Suprapubic skin (tissue), 4 donors: ENCODE results near the gene EIF4G3. TPM values are rescaled to one million over a fixed set of nuclear protein-coding genes. Genes with fewer than 3 reads are reported as not detected.

Experiments
- DNase-seq, 2 donors: peaks; one replicate each; pipeline ENCODE4 v3.0.0-alpha.2; 2019; ENCODE audit warnings: low spot score in 2 of 2
- H3K27ac ChIP-seq: fragments of 200-600 bp; sonication (generic); one replicate; pipeline ENCODE4 v1.5.1; 2019
- H3K27me3 ChIP-seq: fragments of 200-600 bp; sonication (generic); one replicate; pipeline ENCODE4 v1.5.1; 2019
- H3K36me3 ChIP-seq: fragments of 200-600 bp; sonication (generic); one replicate; pipeline ENCODE4 v1.5.1; 2019
- H3K4me1 ChIP-seq: fragments of 200-600 bp; sonication (generic); one replicate; pipeline ENCODE4 v1.5.1; 2019
- H3K4me3 ChIP-seq: fragments of 200-600 bp; sonication (generic); one replicate; pipeline ENCODE4 v1.5.1; 2019; ENCODE audit warnings: mild to moderate bottlenecking
- H3K9me3 ChIP-seq: fragments of 200-600 bp; sonication (generic); one replicate; pipeline ENCODE4 v1.5.1; 2019
- EP300 ChIP-seq: sonication (generic); formaldehyde crosslinking; IDR thresholded peaks from one replicate; pipeline ENCODE4 v1.6.1; 2017; ENCODE audit warnings: antibody characterized with exemption
- POLR2A ChIP-seq, 2 donors: fragments of 450-650 bp; IDR thresholded peaks; one replicate each; pipeline ENCODE4 v1.6.1; 2017; ENCODE audit warnings: antibody characterized with exemption in 2 of 2, mild to moderate bottlenecking in 2 of 2, moderate library complexity in 2 of 2
- POLR2AphosphoS5 ChIP-seq, 3 donors: sonication (generic); formaldehyde crosslinking; IDR thresholded peaks; one replicate each; pipeline ENCODE4 v1.6.1; 2017; ENCODE audit warnings: antibody characterized with exemption in 3 of 3
- WGBS: methylation state at CpG from one replicate; pipeline ENCODE4 v1.1.5; 2018; 5-methylcytosine and 5-hydroxymethylcytosine counted together
- total RNA-seq, 4 donors: library from RNA; depleted of rRNA; stranded (reverse); fragments of >200 nt; gene quantifications; one replicate each; pipeline ENCODE4 v1.1.0, GENCODE V29; 2016
- TF ChIP-seq, protein P1 (sequence below), 2 donors: fragments of 200-600 bp in 1 of 2; fragments of 450-650 bp in 1 of 2; sonication (generic) in 1 of 2; IDR thresholded peaks; one replicate each; pipeline ENCODE4 v1.5.1; 2016 to 2019; ENCODE audit warnings: antibody characterized with exemption in 2 of 2, mild to moderate bottlenecking in 1 of 2, moderate library complexity in 1 of 2

Gene EIF4G3
- total RNA-seq, 4 donors from 2014 or later: 32.9 to 40.6 (median 39.5) TPM

DNA sequence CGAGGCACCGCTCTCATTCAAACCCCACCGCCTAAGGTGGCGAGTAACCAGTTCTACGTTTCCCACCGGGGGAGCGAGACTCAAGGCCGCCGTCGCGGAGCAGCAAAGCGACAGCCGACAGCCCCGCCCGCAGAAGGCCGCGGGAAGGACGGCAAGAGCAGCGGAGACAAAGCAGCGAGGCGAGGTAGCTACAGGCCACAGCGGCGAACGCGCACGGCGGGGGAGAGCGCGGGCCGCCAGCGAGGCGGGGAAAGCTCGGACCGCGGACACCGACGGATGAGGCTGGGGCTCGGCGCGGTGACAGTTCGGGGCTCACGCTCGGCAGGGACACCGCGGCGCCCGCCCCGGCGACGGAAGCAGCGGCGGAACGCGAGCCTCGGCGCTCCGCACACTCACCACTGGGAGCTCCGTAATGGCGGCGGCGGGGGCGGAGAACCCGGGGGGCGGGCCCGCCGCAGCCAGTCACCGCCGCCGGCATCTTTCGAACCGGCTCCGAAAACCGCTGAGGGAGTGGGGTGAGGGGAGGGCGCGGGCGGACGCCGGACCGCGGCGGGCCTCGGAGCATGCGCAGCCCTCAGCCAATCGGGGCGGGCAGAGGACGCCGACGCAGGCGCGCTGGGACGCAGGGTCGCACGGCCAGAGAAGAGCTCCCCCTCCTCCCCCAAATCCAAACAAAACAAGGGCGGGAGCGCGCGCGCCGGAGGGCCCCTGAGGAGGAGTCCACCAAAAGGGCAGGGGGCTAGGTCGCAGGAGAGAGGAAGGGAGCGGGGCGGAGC is 390.3 kb downstream of the EIF4G3 start:
- peak; percentile 95 for DNase-seq
- H3K9me3 ChIP-seq: no peaks in the 10 kb centered on the region
- TF ChIP-seq, protein P1, sequence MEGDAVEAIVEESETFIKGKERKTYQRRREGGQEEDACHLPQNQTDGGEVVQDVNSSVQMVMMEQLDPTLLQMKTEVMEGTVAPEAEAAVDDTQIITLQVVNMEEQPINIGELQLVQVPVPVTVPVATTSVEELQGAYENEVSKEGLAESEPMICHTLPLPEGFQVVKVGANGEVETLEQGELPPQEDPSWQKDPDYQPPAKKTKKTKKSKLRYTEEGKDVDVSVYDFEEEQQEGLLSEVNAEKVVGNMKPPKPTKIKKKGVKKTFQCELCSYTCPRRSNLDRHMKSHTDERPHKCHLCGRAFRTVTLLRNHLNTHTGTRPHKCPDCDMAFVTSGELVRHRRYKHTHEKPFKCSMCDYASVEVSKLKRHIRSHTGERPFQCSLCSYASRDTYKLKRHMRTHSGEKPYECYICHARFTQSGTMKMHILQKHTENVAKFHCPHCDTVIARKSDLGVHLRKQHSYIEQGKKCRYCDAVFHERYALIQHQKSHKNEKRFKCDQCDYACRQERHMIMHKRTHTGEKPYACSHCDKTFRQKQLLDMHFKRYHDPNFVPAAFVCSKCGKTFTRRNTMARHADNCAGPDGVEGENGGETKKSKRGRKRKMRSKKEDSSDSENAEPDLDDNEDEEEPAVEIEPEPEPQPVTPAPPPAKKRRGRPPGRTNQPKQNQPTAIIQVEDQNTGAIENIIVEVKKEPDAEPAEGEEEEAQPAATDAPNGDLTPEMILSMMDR (IDR thresholded peaks at IDR 0.05): no peak
- TF ChIP-seq POLR2AphosphoS5 (IDR thresholded peaks at IDR 0.05) (peak in 1 of 3 donors; percentile 49), POLR2A (IDR thresholded peaks at IDR 0.05) (peak in 1 of 2 donors; percentile 44), EP300 (no peak)
- H3K27ac ChIP-seq: peak overlapping the region; percentile 99
- H3K36me3 ChIP-seq: no peaks in the 10 kb centered on the region
- H3K4me3 ChIP-seq: peak overlapping the region; percentile 70
- peaks cover 40% of the 10 kb centered on the region for H3K4me1 ChIP-seq
- H3K27me3 ChIP-seq: no peaks in the 10 kb centered on the region
- under 1% methylated on average over 43 of the region's 102 CpGs for WGBS

DNA sequence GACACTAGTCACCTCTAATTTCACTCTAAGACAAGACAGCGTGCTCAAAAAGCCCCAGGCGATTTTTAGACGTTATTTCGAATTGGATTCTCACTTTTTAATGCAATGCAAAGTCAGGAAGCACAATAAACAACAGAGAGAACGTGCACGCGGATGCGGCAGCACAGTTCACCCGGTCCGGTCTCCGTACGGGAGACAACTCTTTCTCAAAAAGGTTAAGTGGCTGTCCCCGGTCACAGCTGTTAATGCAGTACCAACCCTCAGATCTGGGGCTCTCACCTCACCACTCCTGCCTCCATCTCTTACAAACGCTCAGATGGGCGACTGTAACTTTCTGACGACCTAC is 390.8 kb downstream of the EIF4G3 start:
- Histone ChIP-seq H3K27me3 (no peaks in the 10 kb centered on the region), H3K36me3 (no peaks in the 10 kb centered on the region), H3K9me3 (no peaks in the 10 kb centered on the region), H3K4me3 (peak overlapping the region; percentile 70), H3K4me1 (peaks cover 45% of the 10 kb centered on the region), H3K27ac (peak overlapping the region; percentile 99)
- TF ChIP-seq POLR2AphosphoS5 (IDR thresholded peaks at IDR 0.05) (no peak), POLR2A (IDR thresholded peaks at IDR 0.05) (no peak)
- DNase-seq: no peak
- 0% methylated on average over 16 of the region's 16 CpGs for WGBS

GRCh38 chr1:20775700-20776099 is 401.0 kb downstream of the EIF4G3 start:
- whole genome bisulfite sequencing: 91% methylated on average over 4 of the region's 4 CpGs
- TF ChIP-seq POLR2AphosphoS5 (IDR thresholded peaks at IDR 0.05): no peak
- TF ChIP-seq EP300: no peak
- no peak for TF ChIP-seq POLR2A (IDR thresholded peaks at IDR 0.05)
- TF ChIP-seq, protein P1 (IDR thresholded peaks at IDR 0.05): no peak
- peaks cover 14% of the 10 kb centered on the region for H3K4me1 ChIP-seq
- DNase-seq: no peak
- H3K4me3 ChIP-seq: no peak overlapping the region
- H3K27ac ChIP-seq: no peak overlapping the region
- H3K27me3 ChIP-seq: no peaks in the 10 kb centered on the region
- no peaks in the 10 kb centered on the region for H3K9me3 ChIP-seq
- peaks cover 61% of the 10 kb centered on the region for H3K36me3 ChIP-seq

- Histone ChIP-seq H3K9me3 (no peaks in the 10 kb centered on the region), H3K36me3 (peaks cover 88% of the 10 kb centered on the region), H3K4me1 (peaks cover 7% of the 10 kb centered on the region), H3K27ac (no peak overlapping the region), H3K4me3 (no peak overlapping the region), H3K27me3 (no peaks in the 10 kb centered on the region)
- DNase-seq: no peak
- 89% methylated on average over 3 of the region's 3 CpGs for WGBS
- TF ChIP-seq, protein P1 (IDR thresholded peaks at IDR 0.05): no peak
- no peak for TF ChIP-seq POLR2AphosphoS5 (IDR thresholded peaks at IDR 0.05)
- no peak for TF ChIP-seq POLR2A (IDR thresholded peaks at IDR 0.05)
- no peak for TF ChIP-seq EP300
Observed at GRCh38 chr1:20771780-20772179, 404.9 kb downstream of the EIF4G3 start.

DNA sequence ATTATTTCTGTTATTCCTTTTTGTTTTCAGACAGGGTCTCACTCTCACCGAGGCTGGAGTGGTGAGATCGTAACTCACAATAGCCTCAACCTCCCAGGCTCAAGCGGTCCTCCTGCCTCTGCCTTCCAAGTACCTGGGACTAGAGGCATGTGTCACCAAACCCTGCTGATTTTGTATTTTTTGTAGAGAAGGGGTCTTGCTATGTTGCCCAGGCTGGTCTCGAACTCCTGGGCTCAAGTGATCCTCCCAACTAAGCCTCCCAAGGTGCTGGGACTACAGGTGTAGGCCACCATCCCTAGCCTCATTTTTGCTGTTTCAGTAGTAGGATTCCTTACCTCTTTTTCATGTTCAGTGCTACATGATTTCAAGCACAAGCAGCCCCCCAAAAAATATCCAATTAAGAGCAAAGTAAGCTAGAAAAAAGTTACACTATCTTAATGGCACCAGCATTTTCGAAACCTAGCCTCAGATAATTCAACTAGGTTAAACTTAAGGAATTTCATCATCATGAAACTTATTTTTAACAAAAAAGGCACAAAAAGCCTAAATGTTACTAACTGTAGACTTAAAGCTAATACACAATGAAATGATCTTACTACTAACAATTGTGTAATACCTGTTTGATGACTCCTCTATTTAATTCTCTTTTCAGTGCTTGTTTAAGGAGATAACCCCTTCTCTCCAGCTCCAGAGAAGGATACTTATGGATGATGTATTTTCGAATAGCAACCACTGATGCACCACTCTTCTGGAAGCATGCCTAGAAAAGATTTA is 406.2 kb downstream of the EIF4G3 start:
- 93% methylated on average over 6 of the region's 6 CpGs for WGBS
- no peaks in the 10 kb centered on the region for H3K9me3 ChIP-seq
- H3K27me3 ChIP-seq: no peaks in the 10 kb centered on the region
- no peak overlapping the region for H3K4me3 ChIP-seq
- TF ChIP-seq POLR2AphosphoS5 (IDR thresholded peaks at IDR 0.05) (no peak), POLR2A (IDR thresholded peaks at IDR 0.05) (no peak), EP300 (no peak)
- TF ChIP-seq, protein P1 (IDR thresholded peaks at IDR 0.05): no peak
- H3K4me1 ChIP-seq: no peaks in the 10 kb centered on the region
- DNase-seq: no peak
- H3K27ac ChIP-seq: no peak overlapping the region
- H3K36me3 ChIP-seq: peaks cover 100% of the 10 kb centered on the region
